ENCODE data around the gene PPT2.
"Not testable (repeated sequence)": the region's sequence is repeated elsewhere in the genome, so short reads cannot be mapped to it uniquely, and the experiment has no call there.

The PPT2 gene

DNA sequence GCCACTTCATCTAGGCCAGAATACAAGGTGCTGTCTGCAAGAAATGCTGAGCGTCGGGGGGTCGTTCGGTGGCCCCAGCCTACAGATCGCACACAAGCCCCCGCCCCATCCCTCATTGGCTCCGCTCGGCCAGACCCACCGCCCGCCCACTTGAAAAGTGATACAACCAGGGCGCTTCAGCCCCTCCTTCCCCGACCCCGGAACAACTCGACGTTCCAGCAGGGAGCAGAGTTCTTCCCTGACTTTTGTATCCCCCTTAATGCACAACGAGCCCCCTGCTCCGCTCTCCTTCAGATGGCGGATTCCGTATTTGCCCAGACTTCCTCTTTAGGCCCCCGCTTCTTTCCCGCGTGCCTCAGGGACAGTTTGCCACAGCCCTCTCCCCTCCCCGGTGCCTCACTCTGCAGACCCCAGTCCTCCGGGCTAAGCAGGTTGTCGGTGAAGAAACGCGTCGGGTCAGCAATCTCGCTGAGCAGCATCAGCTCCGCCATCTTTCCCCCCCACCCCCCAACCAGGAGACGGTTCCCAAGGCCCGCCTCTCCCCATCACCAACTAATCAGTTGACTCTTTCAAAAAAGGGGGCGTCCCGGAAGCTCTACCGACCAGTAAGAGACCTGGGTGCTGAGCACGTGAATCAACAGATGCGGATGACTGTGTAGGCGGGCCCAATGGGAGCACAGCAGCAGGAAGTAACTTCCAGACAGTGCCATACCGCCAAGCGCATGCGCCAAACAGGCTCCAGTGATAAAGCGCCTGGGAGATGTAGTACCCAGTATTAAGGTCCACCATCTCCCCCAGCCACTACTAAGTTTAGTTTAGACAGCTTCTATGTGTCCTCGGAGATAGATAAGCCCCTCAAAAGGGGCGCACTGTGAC is 26.0 kb upstream of the PPT2 start, which contains the start of gene ATF6B:
TSS of gene ATF6B (minus strand) at position 530 of the 876 bp plus-strand sequence. CDS start at position 491, 39 bp downstream.
- peak; percentile 21 for FAIRE-seq

DNA sequence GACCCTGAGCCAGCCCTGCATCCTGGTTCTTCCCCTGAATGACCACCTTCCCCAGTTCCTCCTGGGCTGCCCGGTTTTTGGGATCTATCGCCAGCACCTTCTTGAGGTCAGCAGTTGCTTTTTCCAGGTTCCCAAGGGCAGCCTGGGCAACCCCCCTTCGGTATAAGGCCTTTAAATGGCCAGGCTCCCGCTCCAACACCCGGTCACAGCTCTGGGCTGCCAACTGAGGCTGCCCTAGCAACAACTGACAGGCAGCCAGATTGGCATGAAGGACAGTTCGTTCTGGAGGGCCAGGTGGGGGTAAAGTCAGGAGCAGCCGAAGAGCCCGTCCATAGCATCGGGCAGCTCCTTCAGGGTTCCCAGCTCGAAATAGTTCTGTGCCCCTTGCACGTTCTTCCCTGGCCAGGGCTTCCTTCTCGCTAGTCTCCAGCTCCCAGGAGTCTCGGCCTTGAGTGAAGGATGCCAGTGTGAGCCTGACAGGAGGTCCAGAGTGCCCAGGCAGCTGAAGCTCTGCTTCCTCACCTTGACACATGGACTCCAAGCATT is 25.1 kb upstream of the PPT2 start:
- FAIRE-seq = no peak

DNA sequence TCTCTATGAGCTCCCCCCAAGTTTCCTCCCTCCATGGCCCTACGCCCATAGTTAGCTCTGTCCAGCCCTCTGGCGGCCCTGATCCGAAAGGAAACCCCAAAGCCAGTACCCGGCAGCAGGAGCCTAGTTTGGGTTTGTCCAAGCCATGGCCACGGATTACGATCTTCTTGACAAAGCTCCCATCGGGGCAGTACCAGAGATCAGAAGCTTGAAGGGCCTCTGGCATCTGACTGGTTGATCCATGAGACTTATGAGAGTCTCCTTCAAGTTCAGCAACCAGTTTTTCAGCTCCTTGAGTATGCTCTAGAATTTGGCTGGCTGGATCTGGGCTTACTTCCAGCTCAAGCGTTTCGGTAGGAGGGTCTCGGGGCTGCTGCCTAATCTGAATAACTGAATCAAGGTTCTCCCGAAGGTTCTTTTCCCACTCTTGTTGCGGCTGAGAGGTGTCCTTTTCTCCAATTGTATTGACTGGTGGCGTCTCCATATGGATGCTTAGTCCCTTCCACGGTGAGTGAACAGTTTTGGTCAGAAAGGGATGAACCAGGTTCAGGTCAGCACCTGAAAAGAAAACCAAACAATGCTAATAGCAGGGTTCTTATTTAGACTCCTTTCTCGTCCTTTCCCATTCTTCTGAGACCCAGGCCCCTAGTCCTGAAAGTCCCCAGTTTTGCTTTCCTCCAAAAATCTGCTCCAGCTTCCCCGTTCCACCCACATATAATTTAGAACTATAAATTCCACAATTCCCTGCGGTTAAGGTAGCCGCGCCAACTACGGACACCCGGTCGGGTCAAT is 24.4 kb upstream of the PPT2 start:
- FAIRE-seq = no peak

DNA sequence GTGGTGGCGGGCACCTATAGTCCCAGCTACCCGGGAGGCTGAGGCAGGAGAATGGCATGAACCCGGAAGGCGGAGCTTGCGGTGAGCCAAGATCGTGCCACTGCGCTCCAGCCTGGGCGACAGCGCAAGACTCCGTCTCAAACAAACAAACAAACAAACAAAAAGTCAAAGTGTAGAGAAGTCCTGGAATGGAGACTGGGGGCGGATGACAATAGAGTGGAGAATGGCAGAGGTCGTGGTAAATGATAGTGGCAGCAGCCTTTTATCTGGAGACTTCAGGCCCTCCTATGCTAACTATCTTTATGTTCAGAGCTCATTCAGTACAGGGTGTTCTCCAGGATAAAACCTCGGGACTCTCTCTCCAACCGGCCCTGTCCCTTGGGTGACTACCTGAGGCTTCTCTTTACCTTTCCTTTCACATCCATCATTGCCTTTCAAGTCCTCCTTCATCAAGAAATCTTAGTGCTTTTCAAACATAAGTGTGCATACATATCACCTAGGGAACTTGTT is 22.4 kb upstream of the PPT2 start:
- no peak for FAIRE-seq

DNA sequence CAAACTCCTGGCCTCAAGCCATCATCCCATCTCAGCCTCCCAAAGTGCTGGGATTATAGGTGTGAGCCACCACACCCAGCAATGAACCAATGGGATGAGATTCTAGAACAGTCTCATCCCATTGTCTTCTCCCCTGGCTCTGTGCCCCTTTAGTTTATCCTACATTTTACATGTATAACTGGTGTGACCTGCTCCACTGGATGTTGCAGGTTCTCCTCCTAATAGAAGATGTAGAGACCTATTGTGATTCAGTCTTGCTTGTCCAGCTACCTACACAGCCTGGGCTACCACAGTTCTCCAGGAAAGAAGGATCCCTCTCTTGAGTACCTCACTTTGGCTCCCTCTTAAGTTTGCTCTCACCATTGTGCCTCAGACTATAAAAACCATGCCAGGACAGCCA is 21.8 kb upstream of the PPT2 start:
- FAIRE-seq = no peak

DNA sequence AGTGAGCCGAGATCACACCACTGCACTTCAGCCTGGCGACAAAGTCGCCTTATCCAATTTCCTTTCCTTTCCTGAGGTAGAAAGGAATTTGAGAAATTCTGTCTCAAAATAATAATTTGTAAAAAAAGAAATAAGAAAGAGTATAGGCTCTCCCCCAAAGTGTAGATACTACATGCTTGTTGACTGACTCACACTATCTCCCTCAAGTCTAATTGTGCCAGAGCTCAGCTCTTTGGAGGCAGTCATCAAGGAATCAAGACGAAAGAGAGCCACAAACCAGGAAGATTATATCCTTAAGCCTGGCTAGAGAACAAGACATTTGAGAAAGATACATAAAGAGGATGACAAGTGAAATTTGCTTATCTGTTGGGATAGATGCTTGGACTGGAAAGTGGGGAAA is 20.2 kb upstream of the PPT2 start:
- FAIRE-seq = no peak

DNA sequence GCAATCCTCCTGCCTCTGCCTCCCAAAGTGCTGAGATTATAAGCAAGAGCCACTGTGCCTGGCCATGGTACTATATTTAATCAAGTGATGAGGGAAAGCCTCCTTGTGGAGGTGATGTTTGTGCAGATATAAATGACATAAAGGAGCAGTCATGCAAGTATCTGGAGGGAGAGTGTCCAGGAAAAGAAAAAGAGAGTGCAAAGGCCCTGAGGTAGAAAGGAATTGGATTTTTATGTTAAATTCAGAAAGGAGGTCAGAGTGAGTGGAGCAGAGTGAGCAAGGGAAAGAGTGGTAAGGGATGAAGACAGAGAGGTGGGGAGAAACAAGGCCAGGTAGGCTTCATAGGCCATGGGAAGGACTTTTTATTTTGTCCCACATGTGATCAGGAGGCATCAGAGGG is 16.5 kb upstream of the PPT2 start:
- no peak for FAIRE-seq

DNA sequence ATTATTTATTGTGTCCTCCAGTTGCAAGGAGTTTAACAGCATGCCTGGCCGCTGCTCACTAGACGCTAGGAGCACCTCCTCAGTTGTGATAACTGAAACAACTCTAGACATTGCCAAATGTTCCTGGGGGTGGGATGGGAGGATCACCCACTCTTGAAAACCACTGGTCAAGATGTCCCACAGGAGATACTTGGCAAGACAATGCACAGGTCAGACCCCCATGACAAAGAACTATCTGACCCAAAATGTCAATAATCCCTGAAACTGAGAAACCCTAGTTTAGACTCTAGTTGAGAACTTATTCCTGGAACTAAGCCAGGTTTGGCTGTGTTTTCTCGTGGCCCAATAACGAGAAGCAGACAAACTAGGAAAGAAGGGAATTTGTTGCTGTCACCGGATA is 14.4 kb upstream of the PPT2 start:
- no peak for FAIRE-seq

DNA sequence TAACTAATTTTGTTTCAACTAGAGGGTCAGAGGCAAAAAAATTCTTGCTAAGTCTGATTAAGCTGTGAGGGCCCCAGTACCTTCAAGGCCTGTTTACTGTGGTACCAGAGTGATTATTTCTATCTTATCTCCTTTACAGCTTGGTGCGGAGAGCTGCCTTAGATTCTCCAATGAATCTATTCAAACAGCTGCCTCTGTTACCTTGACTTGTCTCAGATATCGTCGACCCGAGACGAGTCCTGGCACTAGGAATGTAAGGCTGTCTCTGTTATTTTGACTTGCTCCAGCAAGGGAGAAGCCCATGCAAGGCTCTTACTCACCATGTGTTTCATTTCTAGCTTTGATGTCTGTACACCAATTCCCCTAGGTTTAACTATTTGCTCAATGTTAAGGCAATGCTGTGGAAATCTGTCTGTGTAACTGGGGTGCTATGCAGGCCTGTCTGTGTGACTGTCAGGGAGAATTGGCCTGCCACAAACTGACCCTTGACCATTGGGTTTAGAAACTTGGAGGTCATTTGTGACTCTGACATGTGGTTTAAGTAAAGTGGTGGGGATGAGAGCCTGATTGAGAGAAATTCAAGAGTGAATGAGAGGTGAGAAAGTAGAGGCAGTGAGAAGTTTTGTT is 13.4 kb upstream of the PPT2 start:
- no peak for FAIRE-seq

DNA sequence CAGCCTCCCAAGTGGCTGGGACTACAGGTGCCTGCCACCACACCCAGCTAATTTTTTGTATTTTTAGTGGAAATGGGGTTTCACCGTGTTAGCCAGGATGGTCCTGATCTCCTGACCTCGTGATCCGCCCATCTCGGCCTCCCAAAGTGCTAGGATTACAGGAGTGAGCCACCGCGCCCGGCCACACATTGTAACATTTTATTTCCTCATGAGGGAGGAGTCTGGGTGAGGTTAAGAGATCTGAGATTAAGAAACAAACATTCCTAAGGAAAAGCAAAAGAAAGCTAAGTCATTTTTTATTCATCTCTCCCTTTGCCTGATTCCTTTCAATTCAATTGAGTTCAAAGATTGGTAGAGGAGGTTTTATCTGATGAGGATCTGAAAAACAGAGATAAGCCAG is 9.7 kb upstream of the PPT2 start:
- not testable (repeated sequence) for FAIRE-seq

DNA sequence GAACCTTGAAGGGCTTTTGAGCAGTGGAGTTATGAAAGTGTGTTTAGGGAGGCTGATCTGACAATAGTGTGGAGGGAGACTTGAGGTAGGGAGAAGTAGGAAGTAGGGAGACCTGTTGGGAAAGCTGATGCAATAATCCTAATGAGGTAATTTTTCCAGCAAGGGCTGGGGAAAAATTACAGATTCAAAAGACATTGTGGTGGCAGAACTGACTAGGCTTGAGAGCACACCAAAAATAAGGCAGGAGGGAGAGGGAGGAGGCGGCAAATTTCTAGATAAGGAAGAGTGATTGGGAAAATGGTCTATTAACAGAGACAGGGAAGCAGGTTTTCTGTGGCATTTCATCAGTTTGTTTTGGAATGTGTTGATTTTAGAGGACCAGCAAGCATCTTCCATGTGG is 7.7 kb upstream of the PPT2 start:
- no peak for FAIRE-seq

DNA sequence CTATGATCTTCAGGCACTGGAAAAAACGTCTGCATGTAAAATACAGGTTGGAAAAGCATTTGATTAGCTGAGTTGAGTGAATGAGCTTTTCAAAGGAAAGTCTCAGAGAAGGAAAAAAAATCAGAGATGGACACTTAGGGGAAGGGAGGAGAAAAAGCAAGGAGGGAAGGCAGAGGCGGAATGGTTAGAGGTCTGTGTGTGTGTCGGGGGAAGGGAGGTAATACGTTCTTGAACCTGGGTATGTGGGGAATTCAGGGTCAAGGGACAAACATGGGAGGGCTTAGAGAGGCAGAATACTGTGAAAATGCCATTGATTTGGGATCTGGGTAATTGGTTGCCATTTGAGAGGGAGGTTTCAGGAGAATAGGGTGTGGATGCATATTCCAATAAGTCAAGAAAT is 7.3 kb upstream of the PPT2 start:
- no peak for FAIRE-seq

DNA sequence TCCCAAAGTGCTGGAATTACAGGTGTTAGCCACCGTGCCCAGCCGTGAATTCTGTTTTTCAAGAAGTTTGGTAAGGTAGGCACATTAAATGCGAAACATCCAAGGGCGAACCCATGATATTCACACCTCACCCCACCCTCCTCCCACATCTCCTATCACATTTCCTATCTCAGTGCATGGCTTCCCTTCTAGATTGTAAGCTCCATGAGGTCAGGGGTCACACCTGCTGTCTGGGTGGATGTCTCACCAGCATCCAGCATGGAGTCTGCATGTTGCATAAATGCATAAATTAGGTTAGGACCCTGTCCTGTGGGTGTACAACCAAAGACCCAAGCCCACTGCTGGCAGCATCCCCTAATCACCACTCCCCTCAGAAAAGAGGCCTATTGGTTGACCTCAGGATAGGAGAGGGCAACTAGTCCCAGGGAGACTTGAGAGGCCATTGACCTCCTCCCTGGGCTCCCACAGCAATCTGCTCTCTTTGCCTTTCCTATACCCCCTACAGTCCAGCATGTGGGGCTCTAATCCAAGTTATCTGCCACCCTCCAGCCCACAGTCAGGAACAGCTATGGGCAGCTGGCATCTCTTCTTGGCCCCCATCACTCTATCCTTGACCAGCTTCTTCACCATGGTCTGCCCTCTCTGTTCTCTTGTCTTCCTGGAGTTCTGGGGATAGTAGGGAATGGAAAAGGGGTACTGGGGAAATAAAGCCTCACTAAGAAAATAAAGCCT is 6.4 kb upstream of the PPT2 start:
- no peak for FAIRE-seq

DNA sequence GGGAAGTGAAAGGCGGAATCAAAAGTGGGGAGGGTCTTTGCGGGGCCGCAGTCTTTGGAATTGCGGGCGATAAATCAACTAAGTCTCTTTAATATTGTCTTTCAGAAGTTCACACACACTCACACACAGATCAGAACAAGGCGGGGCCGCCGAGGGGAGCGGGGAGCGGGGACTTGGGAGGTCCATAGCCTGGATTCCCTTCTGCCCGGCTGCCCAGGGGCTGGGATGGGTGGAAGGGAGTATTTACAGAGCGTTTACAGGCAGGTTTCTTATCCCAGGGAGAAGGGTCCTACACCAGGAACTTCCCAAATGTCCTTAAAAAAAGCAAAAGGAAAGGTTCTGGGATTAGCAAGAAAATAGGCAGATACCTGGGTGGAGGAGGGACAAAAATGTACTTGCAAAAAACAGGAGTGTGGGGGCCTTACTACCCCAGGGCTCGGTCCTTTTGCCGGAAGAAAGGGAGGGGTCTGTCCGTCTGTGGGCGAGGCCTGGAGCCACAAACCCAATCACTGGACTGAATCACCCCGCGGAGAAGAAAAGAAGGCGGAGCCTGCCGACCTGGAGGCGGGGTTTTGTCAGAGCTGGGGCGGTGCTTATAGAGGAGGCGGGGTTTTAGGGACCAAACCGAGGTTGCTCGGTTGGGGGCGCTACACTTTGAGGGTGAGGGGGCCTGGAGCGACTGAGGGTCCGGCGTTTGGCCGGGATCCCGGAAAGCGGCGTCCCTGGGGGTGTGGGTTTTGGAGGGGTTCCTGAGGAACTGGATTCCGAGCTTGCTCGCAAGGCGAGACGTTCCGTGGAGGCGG is 5.5 kb upstream of the PPT2 start:
- no peak for FAIRE-seq

DNA sequence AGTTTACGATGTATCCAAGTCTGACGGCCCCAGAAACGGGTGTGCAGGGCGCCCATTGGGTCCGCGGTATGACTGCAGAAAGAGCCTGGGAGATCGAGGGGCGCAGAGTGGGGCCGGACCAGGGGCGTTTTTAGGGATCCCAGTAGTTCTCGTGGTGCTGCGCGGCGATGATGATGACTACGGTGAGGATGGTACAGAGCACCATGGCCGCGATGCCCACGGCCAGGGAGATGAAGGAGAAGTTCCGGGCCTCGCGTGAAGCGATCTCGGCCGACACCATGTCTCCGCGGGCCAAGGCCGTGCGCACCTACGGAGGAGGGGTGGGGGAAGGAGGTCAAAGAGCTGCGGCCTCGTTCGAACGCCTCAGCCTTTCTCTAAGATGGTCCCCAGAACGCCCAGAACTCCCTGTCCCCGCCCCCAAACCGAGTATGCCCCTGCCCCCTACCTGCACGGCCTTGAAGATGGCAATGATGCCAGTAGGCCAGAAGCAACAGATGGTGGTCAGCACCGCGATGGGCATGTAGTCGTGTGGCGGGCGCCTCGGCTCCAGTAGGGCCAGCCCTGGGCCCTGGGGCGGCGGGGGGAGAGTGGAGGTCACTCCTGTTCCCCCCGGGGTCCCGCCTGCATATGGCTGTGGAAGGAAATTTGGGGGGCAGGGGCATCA is 4.7 kb upstream of the PPT2 start:
- no peak for FAIRE-seq

DNA sequence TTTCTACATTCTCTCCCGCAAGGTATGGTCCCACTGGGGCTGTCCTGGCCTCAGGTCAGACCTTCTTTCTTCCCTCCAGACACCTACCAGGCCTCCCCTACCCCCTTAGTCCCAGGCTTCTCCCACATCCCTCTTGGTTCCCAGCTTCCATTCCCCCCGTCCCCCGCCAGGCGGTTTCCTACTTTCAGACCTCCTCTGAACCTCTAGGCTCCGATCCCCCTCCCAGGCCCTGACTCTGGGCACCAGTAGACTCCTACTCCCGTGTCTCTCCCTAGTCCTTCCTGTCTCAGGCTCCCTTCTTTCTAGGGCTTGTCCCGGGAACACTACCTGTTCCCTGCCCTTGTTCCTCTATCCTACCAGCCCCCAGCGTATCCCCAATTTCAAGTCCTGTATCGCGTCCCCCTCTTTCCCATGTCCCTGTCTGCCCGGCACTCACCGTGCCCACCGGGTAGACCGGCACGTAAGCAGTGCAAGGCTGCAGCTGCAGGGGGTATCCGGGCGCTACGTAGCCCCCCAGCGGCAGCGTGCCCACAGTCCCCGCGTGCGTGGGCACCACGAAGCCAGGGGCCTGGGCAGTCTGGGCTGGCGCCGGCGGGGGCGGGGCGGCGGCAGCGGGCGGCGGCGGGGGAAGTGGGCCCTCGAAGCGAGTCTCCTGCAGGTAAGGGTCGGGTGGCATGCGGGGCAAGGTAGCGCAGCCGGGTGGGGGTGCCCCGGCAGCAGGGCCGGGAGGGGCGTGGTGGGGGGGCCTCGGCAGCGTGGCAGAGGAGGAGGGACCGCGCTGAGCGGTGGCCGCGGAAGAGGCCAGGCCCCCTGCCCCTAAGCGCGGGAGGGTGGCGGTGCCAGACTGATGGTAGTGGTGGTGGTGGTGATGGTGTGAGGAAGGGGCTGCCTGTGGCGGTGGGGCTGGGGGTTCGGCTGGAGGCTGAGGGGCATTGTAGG is 3.7 kb upstream of the PPT2 start:
- FAIRE-seq = no peak

DNA sequence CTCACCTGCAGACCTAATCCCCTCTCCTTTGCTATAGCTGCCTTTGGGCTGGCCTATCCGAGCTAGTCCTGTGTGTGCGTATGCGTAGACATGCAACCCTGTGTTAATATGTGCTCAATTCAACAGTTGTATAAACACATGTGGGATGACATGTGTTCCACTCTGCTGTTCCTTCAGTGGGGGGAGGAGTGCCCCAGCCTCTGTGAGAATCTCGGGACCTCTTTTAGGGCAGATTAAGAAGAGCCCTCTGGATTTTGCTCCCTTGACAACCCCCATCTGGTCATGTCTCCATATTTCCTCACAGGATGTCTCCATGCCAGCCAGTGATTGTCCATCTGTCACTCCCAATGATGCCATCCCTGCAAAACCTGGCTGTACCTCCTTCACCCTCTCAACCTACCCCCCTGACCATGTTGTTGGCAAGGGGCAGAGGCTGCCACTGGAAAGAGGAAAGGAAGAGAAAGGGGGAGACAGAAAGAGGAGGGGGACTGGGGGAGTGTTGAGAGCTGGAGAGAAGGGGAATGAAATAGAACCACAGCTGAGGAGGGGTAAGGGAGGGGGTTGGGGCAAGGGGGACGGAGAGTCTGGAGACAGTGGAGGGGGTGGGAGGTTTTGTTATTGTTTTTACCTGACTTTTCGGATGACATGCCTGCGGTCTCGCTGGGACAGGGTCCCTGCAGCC is 2.6 kb upstream of the PPT2 start:
- FAIRE-seq = no peak

DNA sequence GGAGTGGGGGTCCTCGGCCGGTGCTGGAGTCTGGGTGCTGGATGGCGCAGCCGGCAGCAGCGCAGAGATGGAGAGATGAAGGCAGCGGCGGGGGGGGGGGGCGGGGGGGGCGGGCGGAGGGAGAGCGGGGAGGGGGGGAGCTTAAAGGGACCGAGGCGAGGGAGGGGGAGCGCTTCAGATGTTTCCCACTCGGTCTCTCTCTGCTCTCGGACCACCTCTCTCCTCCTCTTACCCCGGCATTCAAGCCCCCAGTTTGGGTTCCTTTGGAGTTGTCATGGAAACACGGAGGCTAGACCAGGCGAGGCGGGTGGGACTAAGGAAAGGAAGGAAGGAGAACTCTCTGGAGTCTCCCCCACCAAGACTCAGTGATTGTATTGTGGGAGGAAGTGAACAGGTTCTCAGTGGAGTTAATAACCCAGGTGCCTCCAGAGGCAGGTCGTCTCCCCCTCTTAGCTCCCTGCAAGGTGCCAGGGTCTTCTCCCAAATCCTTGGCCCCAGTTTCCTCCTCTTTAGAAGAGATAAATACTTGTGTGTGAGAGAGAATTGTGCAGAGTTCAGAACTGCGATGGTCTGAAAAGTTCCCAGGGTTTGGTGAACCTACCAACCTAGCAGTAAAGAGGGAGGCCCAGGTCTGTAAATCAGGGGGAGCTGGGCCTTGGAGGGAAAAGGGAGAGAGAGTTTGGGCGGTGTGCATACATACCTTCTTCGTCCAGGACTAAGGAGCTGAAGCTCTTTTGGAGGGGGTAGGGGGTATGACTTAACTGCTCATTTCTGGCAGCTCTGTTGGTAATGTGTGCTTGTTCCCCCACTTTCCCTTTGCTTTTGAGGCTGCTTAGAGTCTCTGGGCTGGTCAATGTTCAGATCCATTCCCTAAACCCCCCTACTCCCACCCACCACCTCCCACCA is 1.8 kb upstream of the PPT2 start, which contains the start of gene PRRT1:
TSS of gene PRRT1 (minus strand) at position 77 of the 906 bp plus-strand sequence. CDS start 112 bp downstream, outside the sequence.
- no peak for FAIRE-seq
